C4-2B (cell line): Measurements from ENCODE around the gene SRMS.

Experiments
- H3K27ac ChIP-seq: fragments of 450-650 bp; 2 replicates; pipeline ENCODE4 v1.5.1; 2017
- CTCF ChIP-seq: fragments of 450-650 bp; conservative IDR thresholded peaks from 2 replicates; pipeline ENCODE4 v1.5.1; 2017; ENCODE audit warnings: mild to moderate bottlenecking
- ZFX ChIP-seq: fragments of 450-650 bp; IDR thresholded peaks from 2 replicates; pipeline ENCODE4 v1.6.1; 2017

SRMS gene

GRCh38 chr20:63585616-63586565 is 38.3 kb upstream of the SRMS start:
- no peak for TF ChIP-seq CTCF
- no peak for TF ChIP-seq ZFX
- no peak overlapping the region for H3K27ac ChIP-seq

- no peak overlapping the region for H3K27ac ChIP-seq
- TF ChIP-seq CTCF (no peak), ZFX (no peak)
Measured at GRCh38 chr20:63582382-63583063, 35.0 kb upstream of the SRMS start.

GRCh38 chr20:63580796-63581461 is 33.4 kb upstream of the SRMS start:
- TF ChIP-seq ZFX (no peak), CTCF (no peak)
- no peak overlapping the region for H3K27ac ChIP-seq

- no peak overlapping the region for H3K27ac ChIP-seq
- TF ChIP-seq CTCF (no peak), ZFX (no peak)
Measured at GRCh38 chr20:63579017-63579694, 31.6 kb upstream of the SRMS start.

- TF ChIP-seq ZFX (no peak), CTCF (no peak)
Measured at GRCh38 chr20:63578224-63579016, 30.9 kb upstream of the SRMS start.

GRCh38 chr20:63577317-63577894 is 29.9 kb upstream of the SRMS start:
- no peak overlapping the region for H3K27ac ChIP-seq
- TF ChIP-seq ZFX = no peak
- no peak for TF ChIP-seq CTCF

More at GRCh38 chr20:63578224-63579016, 30.9 kb upstream of the SRMS start:
- no peak overlapping the region for H3K27ac ChIP-seq
